ENCODE data around the gene PCMT1. TPM values are rescaled to one million over a fixed set of nuclear protein-coding genes. Genes with fewer than 3 reads are reported as not detected.

Gene PCMT1
- total RNA-seq, 1 donor from 2014 or later, result 63.1 TPM

GRCh38 chr6:149717255-149717587, 32.3 kb upstream of the PCMT1 start:
- TF ChIP-seq CTCF (IDR thresholded peaks at IDR 0.05; ENCODE audit: unreplicated experiment), result no peak
- Mint-ChIP-seq H3K36me3 (ENCODE audit: insufficient read depth) (peaks cover 2% of the 10 kb centered on the region), H3K27ac (peak overlapping the region; percentile 98), H3K9me3 (ENCODE audit: low read depth) (no peaks in the 10 kb centered on the region), H3K4me3 (ENCODE audit: low read depth) (peak overlapping the region; percentile 88), H3K4me1 (ENCODE audit: low read depth) (peaks cover 15% of the 10 kb centered on the region), H3K27me3 (no peaks in the 10 kb centered on the region)
- DNase-seq (ENCODE audit: low spot score, unreplicated experiment), result no peak

GRCh38 chr6:149717588-149718458, 31.7 kb upstream of the PCMT1 start, which contains the start of gene LATS1:
Gene LATS1, minus strand, starts transcription at chr6:149718101. Its CDS starts 15,975 bp downstream, at chr6:149702126.
- Mint-ChIP-seq H3K36me3 (ENCODE audit: insufficient read depth) (peaks cover 2% of the 10 kb centered on the region), H3K4me1 (ENCODE audit: low read depth) (peaks cover 15% of the 10 kb centered on the region), H3K27ac (peak within 1 kb of the TSS; percentile 98), H3K27me3 (no peaks in the 10 kb centered on the region), H3K4me3 (ENCODE audit: low read depth) (peak within 1 kb of the TSS; percentile 88), H3K9me3 (ENCODE audit: low read depth) (no peaks in the 10 kb centered on the region)
- TF ChIP-seq CTCF (IDR thresholded peaks at IDR 0.05; ENCODE audit: unreplicated experiment), result no peak
- peak; percentile 77 for DNase-seq (ENCODE audit: low spot score, unreplicated experiment)

- no peaks in the 10 kb centered on the region for H3K9me3 Mint-ChIP-seq (ENCODE audit: low read depth)
- no peak for DNase-seq (ENCODE audit: low spot score, unreplicated experiment)
- no peak for TF ChIP-seq CTCF (IDR thresholded peaks at IDR 0.05; ENCODE audit: unreplicated experiment)
These were observed 30.0 kb upstream of the PCMT1 start for GRCh38 chr6:149719531-149719930.

GRCh38 chr6:149723262-149723661, 26.3 kb upstream of the PCMT1 start:
- no peak for DNase-seq (ENCODE audit: low spot score, unreplicated experiment)
- Mint-ChIP-seq H3K27me3 (no peaks in the 10 kb centered on the region), H3K9me3 (ENCODE audit: low read depth) (no peaks in the 10 kb centered on the region), H3K4me1 (ENCODE audit: low read depth) (peaks cover 2% of the 10 kb centered on the region), H3K36me3 (ENCODE audit: insufficient read depth) (peaks cover 5% of the 10 kb centered on the region), H3K4me3 (ENCODE audit: low read depth) (no peak overlapping the region), H3K27ac (no peak overlapping the region)
- TF ChIP-seq CTCF (IDR thresholded peaks at IDR 0.05; ENCODE audit: unreplicated experiment), result no peak

More at GRCh38 chr6:149719531-149719930, 30.0 kb upstream of the PCMT1 start:
- H3K36me3 Mint-ChIP-seq (ENCODE audit: insufficient read depth), result peaks cover 1% of the 10 kb centered on the region
- no peaks in the 10 kb centered on the region for H3K27me3 Mint-ChIP-seq
- peak overlapping the region; percentile 4 for H3K4me3 Mint-ChIP-seq (ENCODE audit: low read depth)
- no peak overlapping the region for H3K27ac Mint-ChIP-seq
- H3K4me1 Mint-ChIP-seq (ENCODE audit: low read depth), result peaks cover 15% of the 10 kb centered on the region

GRCh38 chr6:149723771-149724417, 25.6 kb upstream of the PCMT1 start:
- DNase-seq (ENCODE audit: low spot score, unreplicated experiment), result no peak
- peak; percentile 71 for TF ChIP-seq CTCF (IDR thresholded peaks at IDR 0.05; ENCODE audit: unreplicated experiment)
- peaks cover 10% of the 10 kb centered on the region for H3K36me3 Mint-ChIP-seq (ENCODE audit: insufficient read depth)
- no peaks in the 10 kb centered on the region for H3K4me1 Mint-ChIP-seq (ENCODE audit: low read depth)
- no peaks in the 10 kb centered on the region for H3K27me3 Mint-ChIP-seq
- H3K9me3 Mint-ChIP-seq (ENCODE audit: low read depth), result no peaks in the 10 kb centered on the region
- H3K27ac Mint-ChIP-seq, result peak overlapping the region; percentile 65
- no peak overlapping the region for H3K4me3 Mint-ChIP-seq (ENCODE audit: low read depth)

Measured in progenitor cell of endocrine pancreas (in vitro differentiated cells).